Activated T-cell treated with anti-CD3 and anti-CD28 coated beads, Interleukin-2, amount 50 U/mL, for 1 hour (primary cell): ENCODE data around the gene CKB.
A peak's percentile ranks its signal among the peaks of the same experiment; 100 is the strongest.
"Not testable (repeated sequence)": the region's sequence is repeated elsewhere in the genome, so short reads cannot be mapped to it uniquely, and the experiment has no call there.

Experiments
- DNase-seq: peaks from one replicate; pipeline ENCODE4 v3.0.0-alpha.2; 2020

CKB gene

DNA sequence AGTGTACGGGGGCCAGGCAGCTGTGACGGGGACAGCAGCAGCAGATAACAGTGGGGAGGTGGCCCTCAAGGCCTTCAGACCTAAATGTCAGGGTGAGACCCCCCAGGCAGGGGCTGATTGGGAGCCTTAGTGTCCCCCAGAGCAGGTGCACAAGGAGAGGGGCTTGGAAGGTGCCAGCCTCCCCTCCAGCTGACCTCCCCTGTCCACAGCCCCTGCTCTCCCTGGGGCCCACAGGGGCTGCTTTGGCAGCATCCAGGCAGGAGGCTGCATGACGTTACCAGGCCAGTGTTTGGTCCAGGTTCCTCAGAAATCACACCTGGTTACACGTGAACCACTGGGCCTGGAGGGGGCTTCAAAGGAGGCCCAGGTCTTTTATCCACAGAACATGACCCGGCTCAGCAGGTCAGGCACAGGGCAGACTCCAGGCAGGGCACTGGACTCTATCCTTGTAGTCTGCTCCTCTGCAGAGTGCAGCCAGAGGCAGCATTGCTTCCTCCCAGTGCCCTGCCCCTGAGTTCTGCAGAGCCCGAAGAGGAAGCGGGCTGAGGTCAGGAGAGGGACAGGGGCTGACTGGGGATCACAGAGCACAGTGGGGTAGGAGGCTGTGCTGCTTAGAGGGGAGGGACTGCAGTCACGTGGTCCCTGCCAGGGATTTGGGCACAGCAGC lies 3.8 kb upstream of the CKB start:
- DNase-seq = no peak

DNA sequence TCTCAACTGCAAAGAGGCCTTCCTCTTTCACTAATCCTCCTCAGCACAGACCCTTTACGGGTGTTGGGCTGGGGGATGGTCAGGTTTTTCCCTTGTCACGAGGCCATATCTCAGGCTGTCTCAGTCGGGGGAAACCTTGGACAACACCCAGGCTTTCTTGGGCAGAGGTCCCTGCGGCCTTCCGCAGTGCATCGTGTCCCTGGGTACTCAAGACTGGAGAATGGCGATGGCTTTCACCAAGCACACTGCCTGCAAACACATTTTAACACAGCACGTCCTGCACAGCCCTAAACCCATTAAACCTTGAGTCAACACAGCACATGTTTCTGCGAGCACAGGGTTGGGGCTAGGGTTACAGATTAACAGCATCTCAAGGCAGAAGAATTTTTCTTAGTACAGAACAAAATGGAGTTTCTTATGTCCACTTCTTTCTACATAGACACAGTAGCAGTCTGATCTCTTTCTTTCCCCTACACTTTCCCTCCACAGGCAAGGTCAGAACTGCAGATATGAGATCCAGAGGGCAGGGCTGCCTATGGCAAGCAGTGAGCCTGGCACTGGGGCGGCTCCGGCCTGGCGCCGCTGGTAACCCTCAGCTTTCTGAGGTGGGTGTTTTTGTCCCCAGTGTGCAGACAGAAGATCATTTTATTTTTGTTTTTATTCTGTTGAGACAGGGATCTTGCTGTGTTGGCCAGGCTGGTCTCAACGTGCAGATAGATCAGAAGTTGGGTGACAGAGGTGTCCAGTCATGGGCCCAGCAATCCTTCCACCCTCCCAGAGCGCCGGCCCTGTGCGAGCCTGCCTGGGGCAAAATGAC lies 3.0 kb upstream of the CKB start:
- not testable (repeated sequence) for DNase-seq

DNA sequence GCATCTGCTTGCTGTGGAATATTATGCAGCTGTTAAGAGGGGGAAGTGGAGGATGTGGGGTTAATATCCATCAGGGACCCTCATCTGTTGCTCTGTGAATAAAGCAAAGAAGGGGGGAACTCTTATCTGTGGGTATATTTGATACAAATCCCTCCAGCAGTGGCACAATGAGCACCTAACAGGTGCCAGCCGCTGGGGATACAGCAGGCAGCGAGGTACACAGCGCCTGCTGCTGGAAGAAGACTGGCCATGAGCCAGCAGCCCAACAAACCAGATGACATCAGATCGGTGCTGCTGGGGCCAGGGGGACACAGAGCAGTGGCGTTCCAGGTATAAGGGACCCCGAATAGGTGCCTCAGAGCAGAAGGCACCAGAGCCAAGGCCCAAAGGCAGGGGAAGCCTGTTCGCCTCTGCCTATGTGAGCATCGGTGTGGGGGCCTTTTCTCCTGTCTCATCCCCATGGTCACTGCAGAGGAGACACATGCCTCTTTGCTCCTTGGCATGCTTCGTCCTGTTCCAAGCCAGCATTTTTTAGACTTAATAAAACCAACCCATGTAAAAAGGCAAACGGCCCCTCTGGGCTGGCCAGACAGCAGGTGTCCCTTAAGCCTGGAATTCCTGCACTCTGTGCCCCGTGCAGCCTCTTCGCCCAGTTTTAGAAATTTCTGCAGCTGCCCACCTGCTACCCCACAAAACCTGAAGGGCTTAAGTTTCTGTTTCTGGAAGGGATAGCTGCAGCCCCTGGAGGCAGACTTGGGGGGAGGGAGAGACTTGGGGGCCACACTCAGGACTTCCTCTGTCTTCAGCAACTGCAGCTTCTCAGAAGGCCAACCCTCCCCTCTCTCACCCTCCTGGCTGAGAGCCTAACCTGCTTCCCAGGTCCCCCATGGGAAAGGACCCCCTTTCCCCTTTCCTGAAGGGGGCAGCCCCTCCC lies 1.6 kb upstream of the CKB start:
- no peak for DNase-seq

DNA sequence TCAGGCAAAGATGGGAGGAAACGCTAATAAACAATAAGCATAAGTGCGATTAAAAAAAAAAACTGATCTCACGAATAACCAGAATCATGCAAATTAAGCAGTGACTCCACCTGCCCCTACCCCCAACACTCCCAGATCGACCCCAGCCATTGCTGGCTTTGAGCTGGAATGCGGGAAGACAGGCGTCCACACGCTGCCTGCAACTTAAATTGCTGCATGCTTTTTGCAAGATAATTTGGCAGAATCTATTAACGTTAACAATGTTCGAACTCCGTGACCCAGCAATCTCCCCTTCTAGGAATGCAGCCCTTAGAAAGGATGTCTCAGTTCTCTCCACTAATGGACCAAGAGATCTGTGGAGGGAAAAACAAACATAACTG lies 935 bp upstream of the CKB start:
- no peak for DNase-seq

DNA sequence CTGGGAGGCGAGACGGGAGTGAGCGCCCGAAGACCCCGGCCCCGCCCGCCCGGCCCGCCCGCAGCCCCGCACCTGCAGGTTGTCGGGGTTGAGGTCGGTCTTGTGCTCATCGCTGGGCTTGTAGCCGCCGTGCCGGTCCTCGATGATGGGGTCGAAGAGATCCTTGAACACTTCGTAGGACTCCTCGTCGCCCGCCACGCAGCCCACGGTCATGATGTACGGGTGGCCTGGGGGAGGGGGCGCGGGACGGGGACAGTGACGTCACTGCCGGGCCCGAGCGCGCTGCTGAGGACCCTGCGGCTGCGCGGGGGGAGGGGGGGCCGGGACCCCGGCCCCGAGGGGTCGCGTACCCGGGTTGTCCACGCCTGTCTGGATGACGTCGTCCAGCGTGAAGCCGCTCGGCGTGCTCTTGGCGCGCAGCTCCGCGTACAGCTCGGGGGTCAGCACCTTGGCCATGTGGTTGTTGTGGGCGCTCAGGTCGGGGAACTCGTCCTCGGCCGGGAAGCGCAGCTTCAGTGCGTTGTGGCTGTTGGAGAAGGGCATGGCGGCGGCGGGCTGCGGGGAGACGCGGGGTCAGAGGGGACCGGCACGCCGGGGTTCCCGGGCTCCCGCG lies 573 bp downstream of the CKB start:
- DNase-seq = peak; percentile 43

DNA sequence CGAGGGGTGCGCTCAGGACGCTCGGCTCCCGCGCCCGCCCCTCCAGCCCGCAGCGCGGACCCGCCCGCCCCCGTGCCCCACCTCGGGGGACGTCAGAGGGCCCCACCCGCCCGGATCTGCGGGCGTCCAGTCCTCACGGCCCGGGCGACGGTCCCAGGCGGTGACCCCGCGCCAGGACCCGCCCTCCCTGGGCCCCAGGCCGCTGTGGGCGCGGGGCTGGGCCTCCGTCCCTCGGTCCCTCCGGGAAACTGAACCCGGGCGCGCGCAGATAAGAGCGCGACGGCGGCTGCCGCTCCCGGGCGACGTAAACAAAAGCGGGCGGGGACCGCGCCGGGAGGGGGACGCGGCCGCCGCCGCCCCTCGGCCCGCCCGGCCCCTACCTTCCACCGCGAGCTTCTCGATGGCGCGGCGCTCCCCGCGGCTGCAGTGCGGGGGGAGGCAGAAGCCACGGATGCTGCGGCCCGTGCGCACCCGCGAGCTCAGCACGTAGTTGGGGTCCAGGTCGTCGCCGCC lies 1.1 kb downstream of the CKB start:
- no peak for DNase-seq

DNA sequence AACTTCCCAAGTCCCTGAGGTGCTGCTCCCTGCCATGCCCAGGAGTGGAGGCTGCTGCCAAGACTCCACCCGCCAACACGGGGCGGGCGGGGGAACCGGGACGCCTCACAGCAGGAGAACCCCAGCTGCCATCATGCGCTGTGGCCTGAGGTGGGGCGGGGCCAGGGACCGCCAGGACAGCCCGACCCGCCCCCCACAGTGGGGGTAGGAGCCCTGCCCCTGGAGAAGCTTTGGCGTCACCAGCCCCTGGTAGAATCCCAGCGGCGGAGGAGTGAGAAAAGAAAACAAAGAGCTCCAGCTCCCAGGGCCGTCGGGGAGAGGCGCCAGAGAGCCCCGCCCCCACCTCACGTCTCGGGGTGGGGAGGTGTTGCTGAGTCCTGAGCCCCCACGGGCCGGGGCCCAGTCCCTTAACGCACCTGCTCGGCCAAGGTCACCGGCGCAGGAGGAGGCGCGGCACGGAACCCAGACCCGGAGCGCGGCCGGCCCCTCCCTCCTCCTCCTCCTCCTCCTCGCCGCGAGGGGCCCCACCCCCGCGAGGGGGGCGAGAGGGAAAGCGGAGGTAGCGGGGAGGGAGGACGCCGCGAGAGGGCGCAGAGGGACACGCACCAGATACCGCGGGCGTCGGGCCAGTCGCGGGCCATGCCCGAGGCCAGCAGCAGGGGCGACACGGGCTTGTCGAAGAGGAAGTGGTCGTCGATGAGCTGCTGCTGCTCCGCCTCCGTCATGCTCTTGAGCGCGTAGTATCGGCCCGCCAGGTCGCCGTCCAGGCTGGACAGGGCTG lies 1.8 kb downstream of the CKB start:
- DNase-seq = peak; percentile 74

DNA sequence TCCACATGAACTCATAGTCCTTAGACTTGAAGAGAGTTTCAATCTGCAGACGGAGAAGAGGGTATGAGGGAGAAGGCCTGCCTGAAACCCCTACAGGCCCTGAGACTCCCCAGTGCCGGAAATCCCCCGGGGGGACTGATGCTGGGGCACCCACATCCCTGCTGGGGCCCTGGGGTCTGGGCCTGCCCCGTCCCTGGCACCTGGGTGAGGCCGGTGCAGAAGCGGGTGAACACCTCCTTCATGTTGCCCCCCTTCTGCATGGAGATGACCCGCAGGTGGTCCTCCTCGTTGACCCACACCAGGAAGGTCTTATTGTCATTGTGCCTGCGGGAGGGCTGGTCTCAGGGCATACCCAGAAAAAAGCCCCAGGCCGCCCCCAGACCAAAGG lies 2.4 kb downstream of the CKB start:
- no peak for DNase-seq

DNA sequence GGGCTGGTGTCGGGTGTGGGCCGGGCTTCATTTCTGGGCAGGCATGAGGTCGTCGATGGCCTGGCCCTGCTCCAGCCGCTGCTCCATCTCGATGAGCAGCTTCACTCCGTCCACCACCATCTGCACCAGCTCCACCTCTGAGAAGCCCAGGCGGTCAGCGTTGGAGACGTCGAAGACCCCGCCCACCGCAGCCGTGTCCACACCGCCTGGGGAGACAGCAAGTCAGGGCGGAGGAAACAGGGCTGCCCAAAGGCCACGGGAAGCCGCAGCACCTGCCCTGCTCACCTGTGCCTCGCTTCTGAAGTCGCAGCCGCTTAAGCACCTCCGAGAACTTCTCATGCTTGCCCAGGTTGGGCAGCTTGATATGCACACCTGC lies 2.8 kb downstream of the CKB start:
- DNase-seq = no peak

DNA sequence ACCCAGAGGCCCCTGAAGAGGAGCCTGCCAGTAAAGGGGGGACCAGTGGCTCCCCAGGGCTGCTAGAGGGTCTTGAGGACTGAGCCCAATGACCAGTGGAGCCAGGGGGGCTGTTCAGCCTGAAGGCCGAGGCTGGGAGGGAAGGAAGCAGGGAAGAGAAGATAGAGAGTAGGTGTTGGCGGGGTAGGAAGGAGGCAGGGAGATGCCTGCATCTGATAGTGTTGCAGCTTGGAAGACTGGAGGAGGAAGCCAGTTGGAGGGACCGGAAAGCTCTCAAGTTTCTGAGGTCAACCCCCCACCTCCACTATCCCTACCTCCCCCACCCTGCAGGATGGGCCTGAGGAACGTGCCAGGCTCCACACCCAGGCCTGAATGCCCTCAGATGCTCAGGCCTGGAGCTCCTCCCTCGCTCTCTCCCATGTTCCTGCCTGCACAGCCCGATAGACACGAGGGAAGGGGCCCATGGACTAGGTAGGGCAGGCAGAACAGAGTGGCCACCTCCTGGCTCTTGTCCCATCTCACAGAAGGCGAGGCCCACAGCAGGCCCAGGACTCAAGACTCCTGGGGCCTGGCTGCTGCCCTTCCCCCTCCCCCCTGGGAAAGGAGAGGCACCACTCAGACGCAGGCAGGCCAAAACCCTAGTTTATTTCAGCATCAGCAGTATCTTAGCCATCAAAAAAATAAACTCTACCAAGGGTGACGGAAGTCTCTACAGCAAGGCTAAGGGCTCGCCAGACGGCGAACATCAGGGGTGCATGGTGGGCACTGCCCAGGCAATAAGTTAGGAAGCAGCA lies 3.4 kb downstream of the CKB start:
- no peak for DNase-seq

DNA sequence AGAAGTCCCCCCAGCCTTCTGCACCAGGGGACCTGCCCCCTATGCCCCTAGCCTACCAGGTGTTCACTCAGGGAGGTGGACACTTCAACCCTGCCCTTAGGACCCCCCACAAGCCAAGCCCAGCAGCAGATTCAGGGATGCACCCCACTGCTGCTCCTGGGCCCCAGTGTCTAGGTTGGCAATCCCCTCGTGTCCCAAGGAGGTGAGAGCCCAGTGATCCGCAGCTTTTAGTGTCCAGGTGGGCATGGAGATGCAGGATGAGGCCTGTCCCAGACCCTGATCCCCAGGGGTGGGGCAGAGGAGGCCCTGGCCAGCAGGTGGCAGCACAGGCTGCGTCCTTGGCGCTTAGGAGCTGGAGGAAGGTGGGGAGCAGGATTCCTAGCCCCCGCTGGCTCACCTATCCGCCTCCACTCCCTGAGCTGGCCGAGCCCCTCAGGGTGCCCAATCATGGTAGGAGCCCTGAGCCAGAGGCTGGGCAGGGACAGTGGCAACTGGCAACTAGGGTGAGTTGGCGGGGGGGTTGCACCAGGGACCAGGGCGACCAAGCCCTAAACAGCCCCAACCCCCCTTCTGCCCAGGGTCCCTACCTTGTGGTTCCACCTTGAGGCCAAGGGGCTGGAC lies 4.1 kb downstream of the CKB start:
- DNase-seq = peak; percentile 73

DNA sequence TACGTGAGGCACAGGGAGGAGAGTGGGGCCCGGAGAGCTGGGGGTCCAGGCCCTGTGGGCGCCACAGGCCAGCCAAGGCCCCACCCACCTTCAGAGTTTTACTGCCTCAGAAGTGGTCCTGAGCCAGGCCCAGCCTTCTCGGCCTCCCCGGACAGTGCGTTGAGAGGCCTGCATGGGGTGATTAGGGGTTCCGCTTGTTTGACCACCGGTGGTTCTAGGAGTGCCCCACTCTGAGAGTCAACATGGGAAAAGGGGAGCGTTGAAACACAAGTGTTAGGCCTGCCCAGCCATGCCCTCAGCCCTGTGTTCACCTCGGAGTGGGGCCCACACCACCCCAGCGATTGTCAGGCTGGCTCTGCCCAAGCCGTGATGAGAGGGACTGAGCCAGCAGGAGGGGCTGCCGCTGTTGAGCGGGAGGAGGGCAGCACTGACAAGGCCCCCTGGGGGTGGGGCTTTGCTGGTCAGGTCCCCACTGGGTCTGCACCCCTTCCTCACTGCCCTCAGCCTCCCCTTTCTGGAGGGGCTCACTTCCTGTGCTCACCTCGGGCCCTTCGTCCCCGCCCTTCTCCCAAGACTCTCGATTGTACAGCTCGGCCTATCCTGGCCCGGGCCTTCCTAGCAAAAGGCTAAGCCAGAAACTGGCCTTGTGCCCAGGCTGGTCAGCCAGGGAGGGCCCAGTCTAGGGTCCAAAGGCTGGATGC lies 4.8 kb downstream of the CKB start:
- DNase-seq = no peak

DNA sequence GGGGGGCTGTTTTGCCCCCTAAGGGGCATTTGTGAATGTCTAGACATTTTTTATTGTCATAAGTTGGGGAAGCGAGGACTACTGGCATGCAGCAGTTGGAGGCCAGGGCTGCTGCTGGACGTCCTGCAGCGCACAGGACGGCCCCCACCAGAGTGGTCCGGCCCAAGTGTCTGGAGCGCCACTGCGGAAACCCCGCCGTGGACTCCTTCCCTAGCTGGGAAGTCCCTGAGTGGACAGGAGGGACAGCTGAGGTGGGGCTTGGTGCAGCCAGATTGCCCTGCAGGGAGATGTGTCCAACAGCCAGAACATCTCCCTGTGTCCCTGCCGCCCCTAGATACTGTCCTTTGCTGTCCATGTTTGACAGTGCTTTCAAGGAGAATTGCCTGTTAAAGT lies 5.5 kb downstream of the CKB start:
- no peak for DNase-seq

DNA sequence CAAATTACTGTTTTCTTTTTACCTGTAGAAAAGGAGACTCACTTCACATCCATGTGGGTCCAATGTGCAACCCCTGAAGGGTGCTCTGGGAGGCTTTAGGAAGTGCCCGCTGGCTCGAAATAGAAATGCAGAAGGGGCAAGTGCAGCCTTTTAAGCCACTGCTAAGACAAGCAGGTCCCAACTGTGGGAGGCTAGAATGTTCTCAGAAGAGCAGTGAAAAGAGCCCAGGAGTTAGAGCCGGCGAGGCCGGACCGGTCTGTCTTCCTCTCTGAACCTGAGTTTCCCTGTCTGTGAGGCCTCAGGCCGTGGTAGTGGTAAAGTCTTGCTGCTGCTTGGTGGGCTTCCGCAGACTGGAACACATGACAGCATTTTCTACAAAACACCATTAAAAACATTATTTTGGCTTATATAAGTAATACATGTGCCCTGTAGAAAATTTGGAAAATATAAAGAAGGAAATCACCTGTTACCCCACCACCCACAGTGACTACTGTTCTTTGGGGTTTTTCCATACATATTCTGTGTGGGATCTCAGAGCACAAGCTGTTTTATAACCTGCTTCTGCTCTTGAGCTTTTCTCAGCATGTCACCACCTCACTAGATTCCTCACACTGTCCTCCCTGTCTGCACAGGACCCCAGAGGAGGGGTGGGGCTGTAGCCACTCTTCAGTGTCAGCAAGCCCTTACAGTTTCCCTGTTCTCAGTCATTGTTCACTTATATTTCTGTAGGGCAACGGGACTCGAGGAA lies 6.0 kb downstream of the CKB start:
- DNase-seq = peak; percentile 2

DNA sequence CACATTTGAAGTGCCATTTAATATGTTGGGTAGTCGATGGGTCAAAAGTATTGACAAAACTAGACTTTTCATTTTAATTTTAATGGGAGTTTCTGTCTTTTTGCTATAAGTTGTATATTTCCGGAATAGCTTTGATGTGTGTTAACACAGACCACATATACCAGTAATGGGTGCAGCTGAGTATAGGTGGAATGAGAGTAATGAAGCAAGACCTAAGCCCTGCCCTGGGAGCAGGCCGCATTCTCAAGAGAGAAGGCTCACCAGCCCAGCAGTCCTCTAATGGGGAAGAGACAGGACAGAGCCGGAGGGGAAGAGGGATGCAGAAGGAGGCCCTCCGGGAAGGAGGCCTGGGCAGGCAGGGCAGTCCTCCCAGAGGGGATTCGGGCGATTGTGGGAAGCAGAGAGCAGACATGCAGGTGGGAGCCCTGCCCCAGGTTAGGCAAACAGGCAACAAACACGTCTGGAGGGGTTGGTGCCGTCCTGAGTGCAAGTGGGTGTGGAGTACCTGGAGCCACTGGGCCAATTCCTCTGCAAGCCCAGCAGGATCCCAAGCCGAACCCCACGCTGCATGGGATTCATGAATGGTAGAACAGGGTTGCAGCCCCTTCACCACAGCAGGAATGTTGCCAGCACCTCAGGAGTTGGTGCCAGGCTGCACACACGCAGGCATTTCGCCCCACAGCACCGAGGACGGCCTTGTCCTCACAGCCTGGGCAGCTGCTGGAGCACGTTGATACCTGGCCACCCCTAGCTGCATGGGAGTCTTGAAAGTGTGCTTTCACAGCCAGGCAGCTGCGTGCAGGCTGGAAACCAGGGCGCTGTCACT lies 7.8 kb downstream of the CKB start:
- DNase-seq = peak; percentile 10

DNA sequence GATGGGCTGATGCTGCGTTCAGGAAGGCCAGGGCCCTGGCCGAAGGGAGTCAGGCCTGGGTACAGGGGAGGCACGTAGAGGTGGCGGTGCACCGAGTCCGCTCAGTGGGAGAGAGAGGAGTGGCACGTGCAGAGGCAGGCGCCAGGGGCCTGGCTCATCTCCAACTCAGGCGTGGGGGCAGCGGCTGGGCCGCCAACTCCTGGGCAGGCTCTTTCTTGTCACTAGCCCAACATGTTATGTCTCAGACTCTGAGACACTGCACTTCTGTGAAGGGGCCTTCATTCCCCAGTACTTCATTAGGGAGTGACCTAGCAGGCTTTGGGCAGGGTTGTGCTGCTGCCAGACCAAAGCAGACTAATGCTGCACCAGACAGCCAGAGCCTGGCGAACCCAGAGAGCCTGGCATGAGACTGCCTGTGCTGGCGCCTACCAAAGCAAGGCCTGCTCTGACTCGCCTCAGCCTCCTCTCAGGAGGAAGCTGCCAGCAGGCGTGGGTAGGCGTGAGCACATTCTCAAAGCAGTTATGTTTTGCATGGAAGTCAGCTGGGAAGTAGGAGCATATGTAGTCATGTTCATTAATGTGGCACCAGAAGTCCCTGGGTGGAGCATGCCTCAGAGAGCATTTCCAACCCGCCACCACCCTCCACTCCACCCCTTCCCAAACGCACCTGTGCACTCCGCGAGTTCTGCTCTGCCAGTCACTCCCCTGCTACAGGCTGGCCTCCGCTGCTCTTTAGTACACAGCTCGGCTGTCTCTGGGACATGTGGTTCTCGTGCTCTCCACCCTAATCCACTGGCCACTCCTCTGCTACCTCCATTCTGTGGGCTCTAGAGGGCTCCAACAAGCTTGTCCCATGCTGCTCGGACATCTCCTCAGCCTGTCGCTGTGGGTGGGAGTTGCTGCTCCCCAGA lies 9.7 kb downstream of the CKB start:
- DNase-seq = no peak

DNA sequence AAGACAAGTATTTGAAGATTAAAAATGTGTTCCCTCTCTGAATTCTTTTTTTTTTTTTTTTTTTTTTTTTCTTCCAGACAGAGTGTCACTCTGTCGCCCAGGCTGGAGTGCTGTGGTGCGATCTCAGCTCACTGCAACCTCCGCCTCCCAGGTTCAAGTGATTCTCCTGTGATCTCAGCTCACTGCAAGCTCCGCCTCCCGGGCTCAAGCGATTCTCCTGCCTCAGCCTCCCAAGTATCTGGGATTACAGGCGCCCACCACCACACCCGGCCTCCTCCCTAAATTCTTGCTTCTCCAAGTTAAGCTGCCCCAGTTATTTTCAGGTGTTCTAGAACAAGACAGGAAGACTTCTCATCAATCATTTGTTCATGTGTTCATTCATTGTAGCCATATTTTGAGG lies 10.4 kb downstream of the CKB start:
- not testable (repeated sequence) for DNase-seq
